ENCODE results near the gene PCSK1N.

- TF ChIP-seq, protein P1, sequence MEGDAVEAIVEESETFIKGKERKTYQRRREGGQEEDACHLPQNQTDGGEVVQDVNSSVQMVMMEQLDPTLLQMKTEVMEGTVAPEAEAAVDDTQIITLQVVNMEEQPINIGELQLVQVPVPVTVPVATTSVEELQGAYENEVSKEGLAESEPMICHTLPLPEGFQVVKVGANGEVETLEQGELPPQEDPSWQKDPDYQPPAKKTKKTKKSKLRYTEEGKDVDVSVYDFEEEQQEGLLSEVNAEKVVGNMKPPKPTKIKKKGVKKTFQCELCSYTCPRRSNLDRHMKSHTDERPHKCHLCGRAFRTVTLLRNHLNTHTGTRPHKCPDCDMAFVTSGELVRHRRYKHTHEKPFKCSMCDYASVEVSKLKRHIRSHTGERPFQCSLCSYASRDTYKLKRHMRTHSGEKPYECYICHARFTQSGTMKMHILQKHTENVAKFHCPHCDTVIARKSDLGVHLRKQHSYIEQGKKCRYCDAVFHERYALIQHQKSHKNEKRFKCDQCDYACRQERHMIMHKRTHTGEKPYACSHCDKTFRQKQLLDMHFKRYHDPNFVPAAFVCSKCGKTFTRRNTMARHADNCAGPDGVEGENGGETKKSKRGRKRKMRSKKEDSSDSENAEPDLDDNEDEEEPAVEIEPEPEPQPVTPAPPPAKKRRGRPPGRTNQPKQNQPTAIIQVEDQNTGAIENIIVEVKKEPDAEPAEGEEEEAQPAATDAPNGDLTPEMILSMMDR (IDR thresholded peaks at IDR 0.05): no peak
- TF ChIP-seq POLR2AphosphoS5 (IDR thresholded peaks at IDR 0.05) (no peak), POLR2A (IDR thresholded peaks at IDR 0.05) (no peak)
Observed at GRCh38 chrX:48829016-48829735, 6.2 kb downstream of the PCSK1N start.
